Astrocyte (in vitro differentiated cells and primary cell): ENCODE measurements around the gene ELAVL2.

Experiments used
- EZH2 ChIP-seq: IDR thresholded peaks from 2 replicates; pipeline ENCODE4 v1.6.1; 2012; ENCODE audit warnings: mild to moderate bottlenecking, low read length, inconsistent platforms; ENCODE audit not compliant: insufficient read depth
- TF ChIP-seq, protein P1 (sequence below): IDR thresholded peaks from 2 replicates; pipeline ENCODE4 v1.5.1; 2011; ENCODE audit warnings: low read depth, mild to moderate bottlenecking, inconsistent platforms, low read length, moderate library complexity; ENCODE audit not compliant: insufficient read depth

DNA sequence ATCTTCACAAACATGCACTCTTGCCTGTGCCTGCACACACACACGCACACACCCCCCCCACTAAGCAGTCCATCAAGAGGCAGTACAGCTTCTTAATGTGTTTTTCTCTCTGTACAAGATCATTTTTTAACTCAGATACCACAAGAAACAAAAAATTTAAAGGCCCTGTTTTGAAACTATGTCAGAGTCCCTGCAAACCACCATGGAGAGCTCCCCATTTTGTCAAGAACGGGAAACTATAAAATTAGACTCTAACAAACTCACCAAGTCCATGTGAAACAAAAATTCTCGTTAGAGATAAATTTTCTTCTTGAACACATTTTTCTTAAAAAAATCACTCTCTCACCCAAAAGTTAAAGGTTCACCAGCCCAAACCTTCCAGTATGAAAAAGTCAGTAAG is 86.3 kb downstream of the ELAVL2 start:
- TF ChIP-seq, protein P1, sequence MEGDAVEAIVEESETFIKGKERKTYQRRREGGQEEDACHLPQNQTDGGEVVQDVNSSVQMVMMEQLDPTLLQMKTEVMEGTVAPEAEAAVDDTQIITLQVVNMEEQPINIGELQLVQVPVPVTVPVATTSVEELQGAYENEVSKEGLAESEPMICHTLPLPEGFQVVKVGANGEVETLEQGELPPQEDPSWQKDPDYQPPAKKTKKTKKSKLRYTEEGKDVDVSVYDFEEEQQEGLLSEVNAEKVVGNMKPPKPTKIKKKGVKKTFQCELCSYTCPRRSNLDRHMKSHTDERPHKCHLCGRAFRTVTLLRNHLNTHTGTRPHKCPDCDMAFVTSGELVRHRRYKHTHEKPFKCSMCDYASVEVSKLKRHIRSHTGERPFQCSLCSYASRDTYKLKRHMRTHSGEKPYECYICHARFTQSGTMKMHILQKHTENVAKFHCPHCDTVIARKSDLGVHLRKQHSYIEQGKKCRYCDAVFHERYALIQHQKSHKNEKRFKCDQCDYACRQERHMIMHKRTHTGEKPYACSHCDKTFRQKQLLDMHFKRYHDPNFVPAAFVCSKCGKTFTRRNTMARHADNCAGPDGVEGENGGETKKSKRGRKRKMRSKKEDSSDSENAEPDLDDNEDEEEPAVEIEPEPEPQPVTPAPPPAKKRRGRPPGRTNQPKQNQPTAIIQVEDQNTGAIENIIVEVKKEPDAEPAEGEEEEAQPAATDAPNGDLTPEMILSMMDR, result no peak
- no peak for TF ChIP-seq EZH2
